Right kidney (tissue), 1 donor: ENCODE results near the gene SPAST.
"Not testable (repeated sequence)": the region's sequence is repeated elsewhere in the genome, so short reads cannot be mapped to it uniquely, and the experiment has no call there.

ENCODE experiments used
- DNase-seq: peaks from one replicate; pipeline ENCODE4 v3.0.0-alpha.2; 2016

SPAST gene

DNA sequence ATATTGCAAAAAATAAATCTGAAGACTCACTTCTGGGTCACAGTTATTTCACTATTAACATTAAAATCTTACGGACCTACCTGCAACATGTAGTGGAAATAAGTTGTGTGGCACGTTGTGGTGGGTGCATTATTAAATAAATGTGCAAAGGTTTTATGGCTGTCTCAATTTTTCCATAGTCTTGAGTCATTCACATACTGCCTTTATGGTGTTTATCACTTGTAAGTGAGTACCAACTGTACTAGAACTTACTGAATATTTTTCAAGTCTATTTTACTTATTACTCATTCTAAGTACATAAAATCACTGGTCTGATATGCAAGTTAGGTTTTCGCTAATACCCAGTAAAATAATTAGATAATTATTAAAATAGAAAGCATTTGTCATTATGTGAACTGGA is 54.7 kb downstream of the SPAST start:
- DNase-seq = no peak

DNA sequence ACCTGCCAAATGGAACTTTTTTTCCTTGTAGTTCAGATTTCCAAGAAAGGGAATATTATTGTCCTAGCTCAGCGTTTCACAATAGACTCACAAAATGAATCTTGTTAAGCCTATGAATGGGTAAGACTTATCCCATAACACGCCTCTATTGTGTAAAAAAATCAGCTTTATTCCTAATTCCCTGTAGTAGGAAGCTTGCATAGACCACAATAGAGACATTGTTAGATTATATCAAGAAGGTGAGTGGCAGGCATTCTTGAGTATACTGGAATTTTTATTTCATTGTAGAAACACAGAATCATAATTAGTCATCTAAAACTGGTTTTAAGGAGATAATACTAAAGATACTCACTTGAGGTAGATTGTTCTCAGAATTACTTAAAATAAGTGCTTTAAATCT is 55.8 kb downstream of the SPAST start:
- no peak for DNase-seq

- no peak for DNase-seq
These were observed 61.3 kb downstream of the SPAST start for GRCh38 chr2:32124660-32125059.

- DNase-seq = no peak
These were observed 65.3 kb downstream of the SPAST start for GRCh38 chr2:32128636-32129035.

DNA sequence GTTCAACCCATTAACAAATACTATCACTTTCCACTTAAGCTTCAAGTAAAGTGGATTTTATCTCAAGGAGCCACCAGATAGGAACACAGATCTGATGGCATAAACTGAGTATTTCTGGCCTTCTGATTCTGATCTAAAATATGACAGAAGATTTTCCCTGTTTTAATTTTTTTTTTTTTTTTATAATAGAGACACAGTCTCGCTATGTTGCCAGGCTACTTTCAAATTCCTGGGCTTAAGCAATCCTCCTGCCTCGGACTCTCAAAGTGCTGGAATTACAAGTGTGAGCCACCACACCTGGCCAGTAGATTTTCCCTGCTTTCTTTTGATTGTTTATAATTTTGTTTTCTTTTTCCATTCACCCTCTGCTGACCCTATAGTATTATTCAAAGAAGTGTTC is 65.7 kb downstream of the SPAST start:
- DNase-seq = no peak

DNA sequence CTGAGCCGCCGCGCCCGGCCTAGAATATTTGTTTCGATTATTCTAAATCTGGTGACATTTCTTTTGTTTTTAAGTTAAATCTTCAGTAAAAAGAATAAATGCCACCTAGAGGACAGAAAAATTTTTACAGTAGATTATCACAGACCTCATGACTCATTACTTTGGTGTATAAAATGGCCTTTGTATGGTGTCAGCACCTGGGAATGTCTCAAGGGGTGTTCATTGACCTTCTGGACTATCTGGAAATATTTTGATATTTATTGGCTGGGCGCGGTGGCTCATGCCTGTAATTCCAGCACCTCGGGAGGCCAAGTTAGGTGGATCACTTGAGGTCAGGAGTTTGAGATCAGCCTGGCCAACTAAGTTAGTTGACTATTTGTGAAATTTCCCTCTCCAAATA is 72.1 kb downstream of the SPAST start:
- peak; percentile 4 for DNase-seq

DNA sequence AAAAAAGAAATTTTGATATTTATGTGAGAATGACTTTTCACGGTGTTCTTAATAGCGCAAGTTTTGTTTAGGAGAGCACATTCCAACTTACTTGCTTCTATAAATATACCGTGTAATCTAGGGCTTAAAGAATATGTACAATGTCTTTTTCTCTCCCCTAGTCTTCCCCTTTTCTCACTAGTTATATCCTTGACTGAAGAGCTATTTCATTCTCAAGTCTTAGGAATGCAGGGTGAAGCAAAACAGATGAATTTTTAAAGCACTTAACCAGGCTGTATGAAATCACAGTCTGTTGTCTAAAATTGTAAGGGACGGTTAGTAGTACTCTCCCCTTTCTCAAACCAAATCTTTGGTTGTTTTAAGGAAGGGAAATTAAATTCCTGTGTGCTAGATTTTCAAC is 72.7 kb downstream of the SPAST start:
- DNase-seq = no peak

DNA sequence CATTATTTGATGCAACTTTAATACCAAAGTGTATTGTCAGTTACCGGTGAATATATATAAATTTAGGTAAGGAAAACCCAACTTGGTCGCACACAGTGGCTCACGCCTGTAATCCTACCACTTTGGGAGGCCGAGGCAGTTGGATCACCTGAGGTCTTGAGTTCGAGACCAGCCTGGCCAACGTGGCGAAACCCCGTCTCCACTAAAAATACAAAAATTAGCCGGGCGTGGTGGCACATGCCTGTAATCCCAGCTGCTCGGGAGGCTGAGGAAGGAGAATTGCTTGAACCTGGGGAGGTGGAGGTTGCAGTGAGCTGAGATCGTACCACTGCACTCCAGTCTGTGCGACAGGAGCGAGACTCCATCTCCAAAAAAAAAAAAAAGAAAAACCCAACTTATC is 88.2 kb downstream of the SPAST start:
- DNase-seq = not testable (repeated sequence)

GRCh38 chr2:32159678-32160077 is 96.3 kb downstream of the SPAST start:
- no peak for DNase-seq

GRCh38 chr2:32161296-32161695 is 97.9 kb downstream of the SPAST start:
- no peak for DNase-seq

DNA sequence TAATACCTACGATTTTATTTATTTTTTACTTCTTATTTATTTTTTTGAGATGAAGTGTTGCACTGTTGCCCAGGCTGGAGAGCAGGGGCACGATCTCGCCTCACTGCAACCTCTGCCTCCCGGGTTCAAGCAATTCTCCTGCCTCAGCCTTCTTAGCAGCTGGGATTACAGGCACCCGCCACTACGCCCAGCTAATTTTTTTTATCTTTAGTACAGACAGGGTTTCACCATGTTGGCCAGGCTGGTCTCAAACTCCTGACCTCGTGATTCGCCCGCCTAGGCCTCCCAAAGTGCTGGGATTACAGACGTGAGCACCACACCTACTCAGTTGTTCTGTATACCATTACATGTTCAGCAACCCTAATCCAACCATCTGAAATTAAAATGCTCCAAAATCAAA is 100.9 kb downstream of the SPAST start:
- not testable (repeated sequence) for DNase-seq

GRCh38 chr2:32165027-32165347 is 101.6 kb downstream of the SPAST start:
- DNase-seq = not testable (repeated sequence)

DNA sequence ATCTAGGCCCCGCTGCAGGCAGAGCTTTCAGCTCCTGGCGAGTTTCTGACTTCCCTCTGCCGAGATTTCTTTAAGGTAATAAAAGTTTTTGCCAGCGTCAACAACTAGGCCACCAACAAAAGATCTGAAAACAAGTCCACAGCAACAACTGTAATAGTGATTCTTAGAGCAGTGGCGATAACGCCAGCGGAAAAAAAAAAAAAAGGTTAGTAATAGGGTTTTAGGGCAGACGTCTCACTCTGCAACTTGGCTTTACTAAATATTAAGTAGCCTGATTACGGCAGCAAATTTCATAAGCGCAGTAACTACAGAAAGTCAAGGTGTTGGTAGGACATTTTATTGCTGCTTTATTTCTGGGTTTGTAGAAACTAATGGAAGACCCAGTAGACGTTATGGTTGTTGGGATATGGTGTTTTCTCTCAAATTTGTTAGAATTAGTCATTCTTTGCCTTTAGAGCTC is 102.8 kb downstream of the SPAST start:
- DNase-seq = no peak

- DNase-seq = no peak
These were observed 105.2 kb downstream of the SPAST start for GRCh38 chr2:32168513-32168912.

DNA sequence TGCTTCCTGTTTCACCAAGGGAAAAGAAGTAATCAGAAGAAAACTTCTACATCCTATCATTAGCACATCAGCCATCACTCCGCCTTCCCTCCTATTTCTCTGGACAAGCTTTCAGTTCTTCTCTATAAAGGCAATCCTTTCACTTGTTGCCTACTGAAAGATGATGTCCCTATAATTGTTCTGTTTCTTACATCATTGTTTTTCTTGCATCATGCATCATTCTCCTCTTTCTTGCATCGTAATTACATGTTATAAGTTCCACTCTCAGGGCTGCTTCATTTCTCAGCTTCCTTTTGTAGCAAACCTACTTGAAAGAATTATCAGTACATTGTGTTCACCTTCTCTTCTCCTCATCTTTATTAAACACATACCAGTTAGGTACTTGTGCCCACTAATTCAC is 109.5 kb downstream of the SPAST start:
- DNase-seq = no peak

- no peak for DNase-seq
These were observed 119.3 kb downstream of the SPAST start for GRCh38 chr2:32182667-32183066.

DNA sequence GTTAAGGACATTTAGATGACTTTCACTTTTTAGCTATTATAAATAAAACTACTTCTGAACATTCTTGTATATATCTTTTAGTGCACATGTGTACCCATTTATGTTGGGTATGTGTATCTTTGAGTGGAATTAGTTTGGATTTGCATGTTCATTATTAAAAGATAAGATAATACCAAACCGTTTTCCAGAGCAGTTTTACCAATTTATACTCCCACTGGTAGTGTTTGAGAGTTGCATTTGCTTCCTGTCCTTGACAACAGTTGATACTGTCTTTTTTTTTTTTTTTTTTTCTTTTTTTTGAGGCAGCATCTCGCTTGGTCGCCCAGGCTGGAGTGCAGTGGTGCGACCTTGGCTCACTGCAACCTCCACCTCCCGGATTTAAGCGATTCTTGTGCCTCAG is 125.7 kb downstream of the SPAST start:
- no peak for DNase-seq

DNA sequence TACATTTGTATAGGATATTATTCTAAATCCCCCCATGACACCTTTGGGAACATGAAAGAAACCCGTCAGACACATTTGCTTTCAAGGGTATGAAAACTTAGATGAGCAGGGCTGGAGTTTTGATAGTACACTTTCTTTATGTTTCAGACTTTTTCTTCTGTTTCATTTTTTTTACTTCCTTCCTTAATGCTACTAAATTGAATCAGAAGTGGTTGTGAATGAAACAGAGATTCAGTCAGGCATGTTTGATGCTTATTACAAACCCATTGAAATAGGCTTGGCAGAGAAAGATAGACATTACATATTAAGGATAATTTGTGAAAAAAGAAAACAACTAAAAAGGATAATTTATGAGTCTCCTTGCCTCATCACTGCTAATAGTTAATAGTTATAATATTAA is 129.1 kb downstream of the SPAST start:
- no peak for DNase-seq

GRCh38 chr2:32200814-32201213 is 137.5 kb downstream of the SPAST start:
- no peak for DNase-seq

DNA sequence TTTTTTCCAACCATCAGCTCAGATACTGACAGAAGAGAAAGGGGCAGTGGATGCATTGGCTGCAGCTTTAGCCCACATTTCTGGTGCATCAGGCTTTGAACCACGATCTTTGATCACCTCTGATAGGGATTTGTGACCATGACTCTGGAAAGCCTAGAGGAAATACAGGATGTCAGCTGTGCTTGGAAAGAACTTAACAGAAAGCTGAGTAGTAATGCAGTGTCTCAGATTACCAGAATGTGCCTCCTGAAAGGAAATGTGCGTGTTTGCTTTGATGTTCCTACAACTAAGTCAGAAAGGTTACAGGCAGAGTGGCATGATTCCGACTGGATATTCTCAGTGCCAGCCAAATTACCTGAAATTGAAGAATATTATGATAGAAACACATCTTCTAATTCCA is 140.1 kb downstream of the SPAST start:
- not testable (repeated sequence) for DNase-seq
